ENCODE measurements around the gene LRSAM1.

LRSAM1 gene

DNA sequence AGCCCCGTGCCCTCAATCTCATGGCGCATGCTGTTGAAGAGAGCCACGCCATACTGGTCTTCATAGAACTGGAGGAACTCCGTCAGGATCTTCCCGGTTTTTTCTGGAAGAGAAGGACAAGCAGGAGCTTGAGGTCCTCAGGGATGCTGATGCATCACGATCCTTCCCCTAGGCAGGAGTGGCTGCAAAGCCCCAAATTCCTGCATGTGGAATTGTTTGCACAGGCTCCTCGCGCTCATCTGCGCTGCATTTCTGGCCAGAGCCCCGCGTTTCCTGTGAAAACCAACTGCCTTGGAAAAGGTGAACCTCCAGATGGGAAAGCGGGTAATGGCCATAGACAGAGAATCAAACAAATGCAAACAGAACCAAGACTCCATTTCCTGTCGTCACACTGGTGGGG lies 80.4 kb downstream of the LRSAM1 start:
- H3K27me3 ChIP-seq (replicated peaks; ENCODE audit: control insufficient read depth, insufficient read depth, low read length), result no peaks in the 10 kb centered on the region
- DNase-seq (ENCODE audit: extremely low read depth, insufficient read length), result no peak
- no peak overlapping the region for H3K4me3 ChIP-seq (replicated peaks; ENCODE audit: low read depth, low read length)
- TF ChIP-seq, protein P1, sequence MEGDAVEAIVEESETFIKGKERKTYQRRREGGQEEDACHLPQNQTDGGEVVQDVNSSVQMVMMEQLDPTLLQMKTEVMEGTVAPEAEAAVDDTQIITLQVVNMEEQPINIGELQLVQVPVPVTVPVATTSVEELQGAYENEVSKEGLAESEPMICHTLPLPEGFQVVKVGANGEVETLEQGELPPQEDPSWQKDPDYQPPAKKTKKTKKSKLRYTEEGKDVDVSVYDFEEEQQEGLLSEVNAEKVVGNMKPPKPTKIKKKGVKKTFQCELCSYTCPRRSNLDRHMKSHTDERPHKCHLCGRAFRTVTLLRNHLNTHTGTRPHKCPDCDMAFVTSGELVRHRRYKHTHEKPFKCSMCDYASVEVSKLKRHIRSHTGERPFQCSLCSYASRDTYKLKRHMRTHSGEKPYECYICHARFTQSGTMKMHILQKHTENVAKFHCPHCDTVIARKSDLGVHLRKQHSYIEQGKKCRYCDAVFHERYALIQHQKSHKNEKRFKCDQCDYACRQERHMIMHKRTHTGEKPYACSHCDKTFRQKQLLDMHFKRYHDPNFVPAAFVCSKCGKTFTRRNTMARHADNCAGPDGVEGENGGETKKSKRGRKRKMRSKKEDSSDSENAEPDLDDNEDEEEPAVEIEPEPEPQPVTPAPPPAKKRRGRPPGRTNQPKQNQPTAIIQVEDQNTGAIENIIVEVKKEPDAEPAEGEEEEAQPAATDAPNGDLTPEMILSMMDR (IDR thresholded peaks at IDR 0.05; ENCODE audit: insufficient read depth, low read length, poor library complexity, severe bottlenecking), result no peak
- no peaks in the 10 kb centered on the region for H3K36me3 ChIP-seq (ENCODE audit: control insufficient read depth, insufficient read depth, low read length)

DNA sequence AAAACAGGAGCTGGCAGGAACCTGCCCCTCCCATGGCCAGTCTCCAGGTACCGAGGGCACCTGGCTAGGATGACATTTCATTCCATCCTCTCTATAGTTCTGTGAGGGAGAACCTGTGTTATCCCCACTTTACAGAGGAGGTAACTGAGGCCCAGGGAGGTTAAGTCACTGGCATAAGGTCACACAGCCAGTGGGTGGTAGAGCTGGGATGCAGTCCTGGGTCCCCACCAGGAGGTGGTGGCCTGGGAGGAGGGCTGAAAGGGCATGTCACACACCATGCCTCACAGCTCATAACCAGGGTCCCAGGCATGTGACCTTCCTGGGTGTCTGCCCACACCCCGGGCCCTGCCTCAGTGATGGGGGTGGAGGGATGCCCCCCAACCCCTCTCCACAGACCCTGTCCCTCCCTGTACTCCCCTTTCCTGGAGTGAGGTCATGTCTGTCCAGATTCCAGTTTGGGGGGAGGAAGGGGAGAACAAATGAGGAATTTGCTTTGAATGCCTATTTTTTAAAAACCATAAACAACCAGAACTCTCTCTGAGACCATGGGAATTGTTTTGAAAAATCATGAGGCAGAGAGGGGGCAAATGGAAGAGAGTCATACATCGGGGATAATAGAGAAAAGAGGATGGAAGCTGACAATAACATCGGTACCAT lies 83.1 kb downstream of the LRSAM1 start:
- TF ChIP-seq, protein P1 (IDR thresholded peaks at IDR 0.05; ENCODE audit: insufficient read depth, low read length, poor library complexity, severe bottlenecking), result no peak

DNA sequence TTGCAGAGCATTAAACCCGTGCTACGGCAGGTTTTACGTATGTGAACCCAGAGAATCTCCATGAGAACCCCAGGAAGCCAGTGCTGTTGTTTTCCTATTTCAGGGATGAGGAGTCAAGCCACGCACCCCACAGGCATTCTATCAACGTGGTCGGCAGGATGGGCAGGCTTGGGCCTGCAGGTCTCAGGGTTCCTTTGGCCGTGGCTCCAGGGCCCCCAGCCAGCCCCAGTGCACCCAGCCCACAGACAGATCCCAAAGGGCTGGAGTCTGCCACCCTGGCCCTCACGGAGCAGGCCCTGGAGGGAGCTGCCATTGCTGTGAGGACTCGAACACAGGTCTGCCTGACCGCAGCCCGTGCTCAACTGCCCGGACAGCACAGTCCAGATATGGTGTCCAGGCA lies 83.6 kb downstream of the LRSAM1 start:
- no peaks in the 10 kb centered on the region for H3K27me3 ChIP-seq (replicated peaks; ENCODE audit: control insufficient read depth, insufficient read depth, low read length)
- H3K36me3 ChIP-seq (ENCODE audit: control insufficient read depth, insufficient read depth, low read length), result no peaks in the 10 kb centered on the region
- TF ChIP-seq, protein P1 (IDR thresholded peaks at IDR 0.05; ENCODE audit: insufficient read depth, low read length, poor library complexity, severe bottlenecking), result no peak
- no peak for DNase-seq (ENCODE audit: extremely low read depth, insufficient read length)
- no peak overlapping the region for H3K4me3 ChIP-seq (replicated peaks; ENCODE audit: low read depth, low read length)

More for the DNA sequence above, 83.1 kb downstream of the LRSAM1 start:
- no peak for DNase-seq (ENCODE audit: extremely low read depth, insufficient read length)
- H3K4me3 ChIP-seq (replicated peaks; ENCODE audit: low read depth, low read length), result no peak overlapping the region
- no peaks in the 10 kb centered on the region for H3K36me3 ChIP-seq (ENCODE audit: control insufficient read depth, insufficient read depth, low read length)
- H3K27me3 ChIP-seq (replicated peaks; ENCODE audit: control insufficient read depth, insufficient read depth, low read length), result no peaks in the 10 kb centered on the region

DNA sequence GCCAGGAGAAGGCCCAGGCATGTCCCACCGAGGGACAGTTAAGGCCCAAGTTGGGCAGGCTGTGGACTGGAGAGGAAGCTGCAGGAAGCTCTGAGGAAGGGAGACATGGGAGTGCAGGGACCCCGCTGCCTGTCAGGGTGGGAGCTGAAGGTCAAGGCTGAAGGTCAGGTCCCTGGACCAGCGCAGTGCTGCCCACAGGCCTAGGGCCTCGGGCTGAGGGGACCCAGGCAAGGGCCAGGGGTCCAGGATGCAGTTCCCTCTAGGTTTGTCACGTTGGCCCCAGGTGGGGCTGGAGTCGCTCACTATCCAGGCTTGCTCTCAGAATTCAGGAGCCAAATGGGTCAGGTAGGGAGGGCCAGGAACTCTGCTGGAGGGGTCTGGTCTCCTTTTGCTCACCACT lies 84.1 kb downstream of the LRSAM1 start:
- H3K36me3 ChIP-seq (ENCODE audit: control insufficient read depth, insufficient read depth, low read length), result no peaks in the 10 kb centered on the region
- H3K27me3 ChIP-seq (replicated peaks; ENCODE audit: control insufficient read depth, insufficient read depth, low read length), result no peaks in the 10 kb centered on the region
- H3K4me3 ChIP-seq (replicated peaks; ENCODE audit: low read depth, low read length), result no peak overlapping the region
- TF ChIP-seq, protein P1 (IDR thresholded peaks at IDR 0.05; ENCODE audit: insufficient read depth, low read length, poor library complexity, severe bottlenecking), result no peak
- DNase-seq (ENCODE audit: extremely low read depth, insufficient read length), result no peak

DNA sequence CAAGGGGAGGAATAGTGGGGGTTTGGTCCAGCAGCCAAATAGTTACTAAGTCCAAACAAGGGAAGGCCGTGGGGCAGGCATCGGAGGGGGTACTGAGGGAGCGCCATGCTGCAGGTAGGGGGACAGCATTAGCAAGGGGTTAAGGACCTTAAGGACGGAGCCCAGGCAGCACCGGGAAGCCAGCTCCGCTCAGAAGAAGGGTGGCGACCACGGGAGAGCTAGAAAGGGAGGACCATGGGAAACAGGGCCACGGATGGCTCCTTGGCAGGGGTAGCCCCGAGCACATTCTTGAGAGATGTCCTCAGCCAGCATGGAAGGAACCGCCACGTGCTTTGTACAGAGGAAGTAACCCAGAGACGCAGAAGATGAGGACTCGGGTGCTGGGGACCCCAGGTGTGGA lies 84.5 kb downstream of the LRSAM1 start:
- DNase-seq (ENCODE audit: extremely low read depth, insufficient read length), result no peak
- Histone ChIP-seq H3K36me3 (ENCODE audit: control insufficient read depth, insufficient read depth, low read length) (no peaks in the 10 kb centered on the region), H3K4me3 (replicated peaks; ENCODE audit: low read depth, low read length) (no peak overlapping the region), H3K27me3 (replicated peaks; ENCODE audit: control insufficient read depth, insufficient read depth, low read length) (no peaks in the 10 kb centered on the region)
- TF ChIP-seq, protein P1 (IDR thresholded peaks at IDR 0.05; ENCODE audit: insufficient read depth, low read length, poor library complexity, severe bottlenecking), result no peak

DNA sequence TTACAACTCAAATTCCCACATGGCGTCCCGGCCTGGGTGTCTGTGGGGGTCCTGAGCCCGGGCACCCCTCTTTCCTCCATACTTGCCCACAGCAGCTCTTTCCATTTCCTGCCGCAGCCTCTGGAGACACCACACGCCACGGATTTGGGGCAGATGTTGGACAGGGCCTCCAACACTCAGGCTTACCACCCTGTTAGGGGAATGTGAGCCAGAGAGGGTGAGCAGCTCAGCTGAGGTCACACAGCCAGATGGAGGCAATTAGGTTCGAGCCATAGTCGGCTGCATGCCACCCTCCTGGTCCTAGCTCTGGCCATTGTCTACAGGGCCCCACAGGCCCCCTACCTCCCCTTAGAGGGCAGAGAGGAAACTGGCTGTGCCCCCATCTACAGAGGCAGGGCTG lies 85.2 kb downstream of the LRSAM1 start:
- TF ChIP-seq, protein P1 (IDR thresholded peaks at IDR 0.05; ENCODE audit: insufficient read depth, low read length, poor library complexity, severe bottlenecking), result no peak
- DNase-seq (ENCODE audit: extremely low read depth, insufficient read length), result no peak
- H3K4me3 ChIP-seq (replicated peaks; ENCODE audit: low read depth, low read length), result no peak overlapping the region
- H3K36me3 ChIP-seq (ENCODE audit: control insufficient read depth, insufficient read depth, low read length), result no peaks in the 10 kb centered on the region
- no peaks in the 10 kb centered on the region for H3K27me3 ChIP-seq (replicated peaks; ENCODE audit: control insufficient read depth, insufficient read depth, low read length)

Data from GM06990 (cell line).